HL-60 (cell line): Measurements from ENCODE around the gene PHLDA1.

Experiments used
- DNase-seq, 2 experiments: peaks; one replicate each; pipeline ENCODE4 v3.0.0-alpha.2; 2010 to 2020; ENCODE audit warnings: low read depth in 1 of 2, low spot score in 1 of 2
- H3K27ac ChIP-seq: fragments of 250-450 bp; sonication (Bioruptor Pico); replicated peaks from 2 replicates; pipeline ENCODE4 v1.5.1; 2020; ENCODE audit warnings: mild to moderate bottlenecking, moderate library complexity
- H3K27me3 ChIP-seq: fragments of 250-450 bp; sonication (Bioruptor Pico); 2 replicates; pipeline ENCODE4 v1.5.1; 2021; ENCODE audit warnings: mild to moderate bottlenecking, moderate library complexity; ENCODE audit not compliant: insufficient read depth, poor library complexity, severe bottlenecking
- H3K4me3 ChIP-seq: replicated peaks from 2 replicates; pipeline ENCODE4 v1.5.1; 2011; ENCODE audit warnings: mild to moderate bottlenecking, control low read depth, low read length; ENCODE audit not compliant: insufficient read depth
- GABPA ChIP-seq: IDR thresholded peaks from 2 replicates; pipeline ENCODE4 v1.6.1; 2012; ENCODE audit warnings: low read depth
- POLR2AphosphoS5 ChIP-seq: IDR thresholded peaks from 2 replicates; pipeline ENCODE4 v1.6.1; 2012; ENCODE audit warnings: low read depth
- SPI1 ChIP-seq: IDR thresholded peaks from 2 replicates; pipeline ENCODE4 v1.6.1; 2012; ENCODE audit warnings: low read depth, mild to moderate bottlenecking, borderline replicate concordance
- TF ChIP-seq, protein P1 (sequence below): IDR thresholded peaks from one replicate; pipeline ENCODE4 v1.5.1; 2011; ENCODE audit warnings: low read length, control low read depth, inconsistent platforms; ENCODE audit not compliant: insufficient read depth
- TF ChIP-seq, protein P2 (sequence below): IDR thresholded peaks from 2 replicates; pipeline ENCODE4 v1.6.1; 2012; ENCODE audit warnings: low read depth; ENCODE audit not compliant: insufficient replicate concordance

PHLDA1 gene

DNA sequence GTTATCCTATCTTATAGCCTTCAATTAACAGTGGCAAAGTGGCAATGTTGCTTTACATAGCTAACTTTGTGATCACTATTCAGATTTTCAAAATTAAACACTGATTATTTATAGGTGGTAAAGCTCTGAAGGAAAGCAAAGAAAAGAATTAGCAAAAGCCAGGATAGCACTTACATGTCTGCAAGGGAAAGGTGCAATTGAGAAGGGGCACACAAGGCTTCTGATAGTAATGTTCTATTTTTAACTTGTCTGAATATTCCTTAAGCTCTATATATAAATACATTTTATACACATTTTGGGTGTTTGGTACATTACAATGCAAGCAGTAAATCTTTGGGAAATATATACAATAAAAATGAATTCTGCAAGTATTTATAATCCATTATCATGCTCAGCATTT, 42.0 kb upstream of the PHLDA1 start:
- DNase-seq, result no peak
- no peak overlapping the region for H3K27ac ChIP-seq
- H3K27me3 ChIP-seq, result no peaks in the 10 kb centered on the region
- H3K4me3 ChIP-seq, result no peak overlapping the region
- TF ChIP-seq, protein P1, sequence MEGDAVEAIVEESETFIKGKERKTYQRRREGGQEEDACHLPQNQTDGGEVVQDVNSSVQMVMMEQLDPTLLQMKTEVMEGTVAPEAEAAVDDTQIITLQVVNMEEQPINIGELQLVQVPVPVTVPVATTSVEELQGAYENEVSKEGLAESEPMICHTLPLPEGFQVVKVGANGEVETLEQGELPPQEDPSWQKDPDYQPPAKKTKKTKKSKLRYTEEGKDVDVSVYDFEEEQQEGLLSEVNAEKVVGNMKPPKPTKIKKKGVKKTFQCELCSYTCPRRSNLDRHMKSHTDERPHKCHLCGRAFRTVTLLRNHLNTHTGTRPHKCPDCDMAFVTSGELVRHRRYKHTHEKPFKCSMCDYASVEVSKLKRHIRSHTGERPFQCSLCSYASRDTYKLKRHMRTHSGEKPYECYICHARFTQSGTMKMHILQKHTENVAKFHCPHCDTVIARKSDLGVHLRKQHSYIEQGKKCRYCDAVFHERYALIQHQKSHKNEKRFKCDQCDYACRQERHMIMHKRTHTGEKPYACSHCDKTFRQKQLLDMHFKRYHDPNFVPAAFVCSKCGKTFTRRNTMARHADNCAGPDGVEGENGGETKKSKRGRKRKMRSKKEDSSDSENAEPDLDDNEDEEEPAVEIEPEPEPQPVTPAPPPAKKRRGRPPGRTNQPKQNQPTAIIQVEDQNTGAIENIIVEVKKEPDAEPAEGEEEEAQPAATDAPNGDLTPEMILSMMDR, result no peak
- no peak for TF ChIP-seq POLR2AphosphoS5
- TF ChIP-seq SPI1, result no peak
- no peak for TF ChIP-seq GABPA
- TF ChIP-seq, protein P2, sequence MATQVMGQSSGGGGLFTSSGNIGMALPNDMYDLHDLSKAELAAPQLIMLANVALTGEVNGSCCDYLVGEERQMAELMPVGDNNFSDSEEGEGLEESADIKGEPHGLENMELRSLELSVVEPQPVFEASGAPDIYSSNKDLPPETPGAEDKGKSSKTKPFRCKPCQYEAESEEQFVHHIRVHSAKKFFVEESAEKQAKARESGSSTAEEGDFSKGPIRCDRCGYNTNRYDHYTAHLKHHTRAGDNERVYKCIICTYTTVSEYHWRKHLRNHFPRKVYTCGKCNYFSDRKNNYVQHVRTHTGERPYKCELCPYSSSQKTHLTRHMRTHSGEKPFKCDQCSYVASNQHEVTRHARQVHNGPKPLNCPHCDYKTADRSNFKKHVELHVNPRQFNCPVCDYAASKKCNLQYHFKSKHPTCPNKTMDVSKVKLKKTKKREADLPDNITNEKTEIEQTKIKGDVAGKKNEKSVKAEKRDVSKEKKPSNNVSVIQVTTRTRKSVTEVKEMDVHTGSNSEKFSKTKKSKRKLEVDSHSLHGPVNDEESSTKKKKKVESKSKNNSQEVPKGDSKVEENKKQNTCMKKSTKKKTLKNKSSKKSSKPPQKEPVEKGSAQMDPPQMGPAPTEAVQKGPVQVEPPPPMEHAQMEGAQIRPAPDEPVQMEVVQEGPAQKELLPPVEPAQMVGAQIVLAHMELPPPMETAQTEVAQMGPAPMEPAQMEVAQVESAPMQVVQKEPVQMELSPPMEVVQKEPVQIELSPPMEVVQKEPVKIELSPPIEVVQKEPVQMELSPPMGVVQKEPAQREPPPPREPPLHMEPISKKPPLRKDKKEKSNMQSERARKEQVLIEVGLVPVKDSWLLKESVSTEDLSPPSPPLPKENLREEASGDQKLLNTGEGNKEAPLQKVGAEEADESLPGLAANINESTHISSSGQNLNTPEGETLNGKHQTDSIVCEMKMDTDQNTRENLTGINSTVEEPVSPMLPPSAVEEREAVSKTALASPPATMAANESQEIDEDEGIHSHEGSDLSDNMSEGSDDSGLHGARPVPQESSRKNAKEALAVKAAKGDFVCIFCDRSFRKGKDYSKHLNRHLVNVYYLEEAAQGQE, result no peak

DNA sequence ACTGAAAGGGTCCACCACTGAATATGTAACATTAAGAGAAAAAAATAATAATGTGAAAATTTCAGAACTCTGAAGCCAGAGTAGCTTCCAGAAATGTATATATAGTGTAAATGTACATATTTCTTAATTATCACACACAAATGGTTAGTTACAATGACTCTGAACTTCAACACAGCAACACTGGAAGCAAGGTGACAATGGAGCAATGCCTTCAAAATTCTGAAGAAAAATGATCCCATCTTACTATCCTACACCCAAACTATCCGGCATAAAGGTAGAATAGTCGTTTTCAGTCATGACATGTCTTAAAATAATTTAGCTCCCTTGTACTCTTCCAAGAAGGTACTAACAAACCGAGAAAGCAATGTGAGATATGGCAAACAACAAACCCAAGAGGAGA, 41.0 kb upstream of the PHLDA1 start:
- no peak overlapping the region for H3K27ac ChIP-seq
- DNase-seq, result no peak
- no peaks in the 10 kb centered on the region for H3K27me3 ChIP-seq
- H3K4me3 ChIP-seq, result no peak overlapping the region
- TF ChIP-seq SPI1, result no peak
- no peak for TF ChIP-seq GABPA
- TF ChIP-seq, protein P2, result no peak
- TF ChIP-seq, protein P1, result no peak
- no peak for TF ChIP-seq POLR2AphosphoS5

DNA sequence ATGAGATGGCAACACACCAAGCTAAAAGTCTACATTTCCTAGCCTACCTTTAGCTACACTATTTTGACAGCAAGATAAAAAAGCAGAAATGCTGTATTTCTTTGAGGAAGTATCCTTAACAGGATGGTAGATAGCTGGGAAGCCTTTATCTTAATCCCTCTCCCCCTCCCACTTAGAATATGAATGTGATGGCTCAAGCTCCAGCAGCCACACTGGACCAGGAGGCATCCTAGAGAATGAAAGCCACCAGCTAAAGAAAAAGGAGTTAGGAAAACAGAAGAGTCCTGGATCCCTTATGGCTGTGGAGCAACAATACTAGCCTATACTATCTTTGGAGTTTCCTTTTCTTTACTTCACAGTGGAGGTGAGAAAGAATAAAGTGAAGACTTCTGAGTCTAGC, 37.8 kb upstream of the PHLDA1 start:
- DNase-seq, result no peak
- TF ChIP-seq POLR2AphosphoS5 (no peak), SPI1 (peak; percentile 33; the same call in 1 of the 2 replicates)
- TF ChIP-seq, protein P2, result no peak
- TF ChIP-seq, protein P1, result no peak
- Histone ChIP-seq H3K4me3 (no peak overlapping the region), H3K27me3 (no peaks in the 10 kb centered on the region), H3K27ac (no peak overlapping the region)
